K562 (cell line): ENCODE results near the gene ZNF554. TPM values are rescaled to one million over a fixed set of nuclear protein-coding genes. Genes with fewer than 3 reads are reported as not detected.

Experiments
- ATAC-seq: fragments of 200-7000 bp; cut with Tn5 transposase; 3 replicates; pipeline ENCODE4 v1.9.1; 2020; ENCODE audit warnings: moderate library complexity
- BruUV-seq: library from RNA; stranded (reverse); fragments of 400-500 nt; replicated peaks from 2 replicates; lab custom pipeline; 2021; lab: Mats Ljungman, UMichigan
- CTCF ChIA-PET: fragments of 300-600 bp; formaldehyde crosslinking; extraction: SDS; loops from one replicate; lab custom pipeline; 2021; ENCODE audit warnings: low intra/inter-chr PET ratio; lab: Yijun Ruan, JAX
- POLR2A ChIA-PET: fragments of 300-600, 350-650 bp; sonication (Branson Sonifier 250); formaldehyde crosslinking; extraction: SDS; loops from one replicate; lab custom pipeline; 2021; ENCODE audit warnings: antibody characterized with exemption, inconsistent platforms; lab: Yijun Ruan, JAX
- DNase-seq, 4 experiments: peaks; one replicate each; pipeline versions ENCODE4 v3.0.0 to v3.0.0-alpha.2; 2011 to 2018; ENCODE audit warnings: low spot score in 3 of 4, mixed read lengths in 3 of 4; ENCODE audit errors: extremely low read depth in 1 of 4
- FAIRE-seq: peaks from 2 replicates; lab custom pipeline; 2011; peaks lifted over from hg19 to GRCh38; lab: Jason Lieb, UNC
- H2AFZ ChIP-seq: 2 replicates; pipeline ENCODE4 v1.6.0; 2011; ENCODE audit warnings: low read depth, low read length, control low read depth, inconsistent platforms
- H3K27ac ChIP-seq: fragments of 200-600 bp; 3 replicates; pipeline ENCODE4 v1.8.0; 2011; ENCODE audit warnings: low read depth, mild to moderate bottlenecking, control low read depth, inconsistent platforms, low read length, moderate library complexity, mixed read lengths; ENCODE audit errors: extremely low read depth
- H3K27me3 ChIP-seq, 2 experiments: fragments of 300-600 bp in 1 of 2; 2 replicates in 1 of 2; 3 replicates in 1 of 2; pipeline versions ENCODE4 v1.6.0 to v1.8.0; 2011; ENCODE audit warnings: inconsistent platforms in 2 of 2, low read length in 2 of 2, mild to moderate bottlenecking in 1 of 2, mixed read lengths in 1 of 2, moderate library complexity in 1 of 2; ENCODE audit not compliant: control insufficient read depth in 2 of 2, insufficient read depth in 2 of 2
- H3K36me3 ChIP-seq: fragments of 300-600 bp; 3 replicates; pipeline ENCODE4 v1.8.0; 2011; ENCODE audit warnings: mild to moderate bottlenecking, low read length, inconsistent platforms; ENCODE audit not compliant: control insufficient read depth, insufficient read depth
- H3K4me1 ChIP-seq, 2 experiments: fragments of 200-600 bp in 1 of 2; replicated peaks in 1 of 2; 2 replicates in 1 of 2; 3 replicates in 1 of 2; pipeline versions ENCODE4 v1.5.1 to v1.8.0; 2011; ENCODE audit warnings: inconsistent platforms in 2 of 2, low read length in 2 of 2, mild to moderate bottlenecking in 1 of 2, mixed read lengths in 1 of 2, moderate library complexity in 1 of 2; ENCODE audit not compliant: control insufficient read depth in 2 of 2, insufficient read depth in 2 of 2
- H3K4me2 ChIP-seq: 2 replicates; pipeline ENCODE4 v1.6.1; 2011; ENCODE audit warnings: low read length, control low read depth, inconsistent platforms, mixed read lengths; ENCODE audit not compliant: insufficient read depth
- H3K4me3 ChIP-seq: fragments of 200-600 bp; sonication (generic), shearing (Covaris generic); 2 replicates; pipeline ENCODE4 v1.5.1; 2016; ENCODE audit warnings: control low read depth, inconsistent platforms
- H3K79me2 ChIP-seq: fragments of 200-600 bp; 3 replicates; pipeline ENCODE4 v1.8.0; 2011; ENCODE audit warnings: low read length, inconsistent platforms; ENCODE audit not compliant: control insufficient read depth, insufficient read depth
- H3K9ac ChIP-seq, 2 experiments: 2 replicates each; pipeline versions ENCODE4 v1.6.0 to v1.6.1; 2011; ENCODE audit warnings: low read depth in 2 of 2, low read length in 2 of 2, control low read depth in 1 of 2, inconsistent platforms in 1 of 2, mild to moderate bottlenecking in 1 of 2, mixed read lengths in 1 of 2; ENCODE audit not compliant: insufficient read depth in 1 of 2
- H3K9me1 ChIP-seq: one replicate; pipeline ENCODE4 v1.6.0; 2011; ENCODE audit warnings: inconsistent platforms, mild to moderate bottlenecking, low read length, moderate library complexity; ENCODE audit not compliant: control insufficient read depth, insufficient read depth
- H3K9me3 ChIP-seq: replicated peaks from 2 replicates; pipeline ENCODE4 v1.5.1; 2011; ENCODE audit warnings: low read depth, low read length, inconsistent platforms; ENCODE audit not compliant: control insufficient read depth, insufficient read depth
- H4K20me1 ChIP-seq: replicated peaks from 2 replicates; pipeline ENCODE4 v1.6.1; 2011; ENCODE audit warnings: low read length, inconsistent platforms, mixed read lengths; ENCODE audit not compliant: control insufficient read depth, insufficient read depth
- ARID1B ChIP-seq: fragments of 450-650 bp; IDR thresholded peaks from 2 replicates; pipeline ENCODE4 v1.6.1; 2016; ENCODE audit warnings: antibody characterized with exemption, mild to moderate bottlenecking, inconsistent platforms
- ASH1L ChIP-seq: fragments of 450-650 bp; IDR thresholded peaks from 2 replicates; pipeline ENCODE4 v1.6.1; 2018; ENCODE audit warnings: borderline replicate concordance, mild to moderate bottlenecking, low read depth; ENCODE audit not compliant: partially characterized antibody
- BRD4 ChIP-seq: fragments of 200-600 bp; sonication (generic); IDR thresholded peaks from 2 replicates; pipeline ENCODE4 v1.6.1; 2017; ENCODE audit warnings: inconsistent platforms
- CSDE1 ChIP-seq, 2 experiments: fragments of 450-650 bp; IDR thresholded peaks; 2 replicates each; pipeline ENCODE4 v1.6.1; 2016; ENCODE audit warnings: mild to moderate bottlenecking in 1 of 2
- GABPB1 ChIP-seq: sonication (generic); formaldehyde crosslinking; IDR thresholded peaks from 2 replicates; pipeline ENCODE4 v1.8.0; 2022; ENCODE audit warnings: mild to moderate bottlenecking, missing genetic modification reagents
- JUND ChIP-seq, 2 experiments: IDR thresholded peaks; 2 replicates in 1 of 2; 3 replicates in 1 of 2; pipeline ENCODE4 v1.6.1; 2011; ENCODE audit warnings: borderline replicate concordance in 2 of 2, low read depth in 2 of 2, low read length in 2 of 2, improper control_type of control experiment in 1 of 2, missing biosample characterization in 1 of 2, missing genetic modification characterization in 1 of 2, missing genetic modification reagents in 1 of 2
- MAX ChIP-seq: sonication (generic); formaldehyde crosslinking; IDR thresholded peaks from 2 replicates; pipeline ENCODE4 v1.9.0; 2022; ENCODE audit warnings: mild to moderate bottlenecking, missing genetic modification reagents
- MTA3 ChIP-seq: fragments of 450-650 bp; formaldehyde crosslinking; IDR thresholded peaks from 2 replicates; pipeline ENCODE4 v1.6.1; 2017; ENCODE audit warnings: mild to moderate bottlenecking, borderline replicate concordance
- NR4A1 ChIP-seq, 2 experiments: fragments of 250-450 bp in 1 of 2; fragments of 450-650 bp in 1 of 2; sonication (Bioruptor Pico) in 1 of 2; IDR thresholded peaks; 2 replicates each; pipeline versions ENCODE4 v1.4.0 to v1.6.1; 2016 to 2020; ENCODE audit warnings: mild to moderate bottlenecking in 2 of 2, missing compliant biosample characterization in 1 of 2, missing genetic modification characterization in 1 of 2, moderate library complexity in 1 of 2
- PTRF ChIP-seq: fragments of 450-650 bp; IDR thresholded peaks from 2 replicates; pipeline ENCODE4 v1.6.1; 2016; ENCODE audit warnings: mild to moderate bottlenecking, missing genetic modification characterization, missing compliant biosample characterization
- SNIP1 ChIP-seq: fragments of 450-650 bp; IDR thresholded peaks from 2 replicates; pipeline ENCODE4 v1.7.1; 2017; ENCODE audit warnings: low read depth, mild to moderate bottlenecking
- THRAP3 ChIP-seq: fragments of 450-650 bp; IDR thresholded peaks from 2 replicates; pipeline ENCODE4 v1.6.1; 2016; ENCODE audit warnings: mild to moderate bottlenecking, inconsistent platforms, borderline replicate concordance
- TSC22D4 ChIP-seq: fragments of 450-650 bp; IDR thresholded peaks from 2 replicates; pipeline ENCODE4 v1.6.1; 2016; ENCODE audit warnings: missing genetic modification characterization, missing biosample characterization, control low read depth
- ZBTB17 ChIP-seq: fragments of 450-650 bp; formaldehyde crosslinking; IDR thresholded peaks from 2 replicates; pipeline ENCODE4 v1.4.0; 2020; ENCODE audit warnings: mild to moderate bottlenecking
- ZBTB33 ChIP-seq: sonication (generic); formaldehyde crosslinking; IDR thresholded peaks from 2 replicates; pipeline ENCODE4 v1.8.1; 2023; ENCODE audit warnings: mild to moderate bottlenecking, missing genetic modification reagents
- ZNF280A ChIP-seq: fragments of 450-650 bp; IDR thresholded peaks from 2 replicates; pipeline ENCODE4 v1.6.1; 2018; ENCODE audit warnings: mild to moderate bottlenecking, low read depth; ENCODE audit not compliant: partially characterized antibody
- ZNF75A ChIP-seq: fragments of 450-650 bp; formaldehyde crosslinking; IDR thresholded peaks from 2 replicates; pipeline ENCODE4 v1.4.0; 2020; ENCODE audit warnings: mild to moderate bottlenecking
- WGBS: fragments of 100-300 bp; shearing (Covaris generic); methylation state at CpG from one replicate; pipeline ENCODE4 v1.1.6; 2016; ENCODE audit warnings: low coverage, mixed read lengths; ENCODE audit not compliant: insufficient coverage; ENCODE audit errors: missing lambda C conversion rate; 5-methylcytosine and 5-hydroxymethylcytosine counted together
- in situ Hi-C: fragments of 300-500 bp; cut with MboI; formaldehyde crosslinking; loops from 4 replicates; pipeline ENCODE4 v1.15.0; 2018; ENCODE audit warnings: inconsistent platforms, mixed read lengths
- intact Hi-C: fragments of 100-400 bp; cut with micrococcal nuclease; formaldehyde crosslinking; loops from 2 replicates; pipeline ENCODE4 v1.14.2; 2022
- polyA plus RNA-seq, 8 experiments: library from polyadenylated mRNA; depleted of rRNA in 4 of 8; stranded (reverse) in 5 of 8; unstranded in 3 of 8; fragments of >200 nt; fragmentation: Nextera tagmentation in 2 of 8; fragmentation: Illumina TruSeq in 1 of 8; extraction: Ambion mirVana in 2 of 8; extraction: Trizol in 1 of 8; gene quantifications; 2 replicates each; pipeline versions ENCODE4 v1.2.1 to v1.2.3, GENCODE V29; 2011 to 2014; ENCODE audit warnings: inconsistent platforms in 1 of 8, missing spikeins in 1 of 8
- total RNA-seq, 7 experiments: library from RNA; depleted of rRNA in 6 of 7; stranded (reverse); fragments of >200 nt in 6 of 7; fragmentation: Illumina TruSeq in 2 of 7; extraction: Trizol in 2 of 7; gene quantifications; 2 replicates each; pipeline versions ENCODE4 v1.2.1 to v1.2.3, GENCODE V29; 2011 to 2021; ENCODE audit warnings: low replicate concordance in 1 of 7

ZNF554 gene
- total and polyA plus RNA-seq, 9 of the 15 experiments (the other 6 are each of a cell fraction or from before 2014, with no cell fraction given), result 0.07 to 1.8 (median 1.1) TPM

GRCh38 chr19:2777952-2778683, 41.5 kb upstream of the ZNF554 start:
- intact Hi-C loops (no loop called here), in situ Hi-C loops (no loop called here)
- ChIA-PET CTCF (no interaction called here), POLR2A (interaction anchor here (1.5 kb wide), 1 partner anchor 10 kb away, joined by 3 read pairs; no protein-coding TSS in a partner anchor)
- DNase-seq (no peak), FAIRE-seq (no peak), ATAC-seq (no peak)
- no peaks in the 10 kb centered on the region for H3K9me3 ChIP-seq
- H3K27me3 ChIP-seq, result no peaks in the 10 kb centered on the region
- H3K4me1 ChIP-seq, result peaks cover 9 to 31% of the 10 kb centered on the region in 2 experiments
- 96% methylated on average over 11 of the region's 19 CpGs for WGBS
- peaks cover 75% of the 10 kb centered on the region; the same call in 2 of the 3 replicates for H3K36me3 ChIP-seq
- no peak overlapping the region for H3K4me2 ChIP-seq
- H4K20me1 ChIP-seq, result peaks cover 26% of the 10 kb centered on the region
- H2AFZ ChIP-seq, result no peak overlapping the region
- peaks cover 94% of the 10 kb centered on the region for H3K79me2 ChIP-seq
- H3K27ac ChIP-seq, result no peak overlapping the region
- BruUV-seq, result no TSS peak
- no peak overlapping the region for H3K4me3 ChIP-seq
- H3K9me1 ChIP-seq, result no peaks in the 10 kb centered on the region
- H3K9ac ChIP-seq, result peak overlapping the region in 1 of 2 experiments; percentile 22; a peak in 1 of 4 replicates
- TF ChIP-seq ASH1L, result no peak
- TF ChIP-seq JUND (IDR thresholded peaks at IDR 0.05; ENCODE audit: borderline replicate concordance, low read depth, low read length), result no peak
- TF ChIP-seq JUND (tag; IDR thresholded peaks at IDR 0.05; ENCODE audit: borderline replicate concordance, low read depth, low read length), result no peak
- no peak for TF ChIP-seq ZBTB17 (CRISPR knock-in tag)
- TF ChIP-seq ZBTB33 (CRISPR knock-in tag), result no peak
- TF ChIP-seq CSDE1 (IDR thresholded peaks at IDR 0.05), result no peak
- TF ChIP-seq GABPB1, result no peak
- TF ChIP-seq ARID1B, result no peak
- no peak for TF ChIP-seq THRAP3
- TF ChIP-seq ZNF75A (CRISPR knock-in tag), result no peak
- no peak for TF ChIP-seq TSC22D4 (tag)
- no peak for TF ChIP-seq MAX
- no peak for TF ChIP-seq ZNF280A
- no peak for TF ChIP-seq SNIP1
- no peak for TF ChIP-seq NR4A1 (CRISPR knock-in tag; IDR thresholded peaks at IDR 0.05)
- TF ChIP-seq NR4A1 (tag; IDR thresholded peaks at IDR 0.05), result no peak
- no peak for TF ChIP-seq PTRF (tag)
- no peak for TF ChIP-seq MTA3
- TF ChIP-seq BRD4, result no peak
